ENCODE measurements around the gene FUZ.

The FUZ gene

GRCh38 chr19:49855277-49855675, 42.2 kb upstream of the FUZ start:
- FAIRE-seq (no peak), DNase-seq (ENCODE audit: insufficient read length, low spot score) (no peak)
- TF ChIP-seq CTCF (IDR thresholded peaks at IDR 0.05; ENCODE audit: insufficient read depth, missing control alignments): no peak

GRCh38 chr19:49854378-49855263, 41.5 kb upstream of the FUZ start:
- FAIRE-seq: no peak
- no peak for TF ChIP-seq CTCF (IDR thresholded peaks at IDR 0.05; ENCODE audit: insufficient read depth, missing control alignments)
- no peak for DNase-seq (ENCODE audit: insufficient read length, low spot score)

- DNase-seq (ENCODE audit: insufficient read length, low spot score): peak; percentile 1
- no peak for FAIRE-seq
- TF ChIP-seq CTCF (IDR thresholded peaks at IDR 0.05; ENCODE audit: insufficient read depth, missing control alignments): no peak
These were observed 40.8 kb upstream of the FUZ start for GRCh38 chr19:49853852-49854377.

GRCh38 chr19:49852631-49853126, 39.6 kb upstream of the FUZ start:
- FAIRE-seq: no peak
- DNase-seq (ENCODE audit: insufficient read length, low spot score): peak; percentile 4

GRCh38 chr19:49851456-49852259, 38.6 kb upstream of the FUZ start:
- peak; percentile 27 for DNase-seq (ENCODE audit: insufficient read length, low spot score)
- FAIRE-seq: no peak
- no peak for TF ChIP-seq CTCF (IDR thresholded peaks at IDR 0.05; ENCODE audit: insufficient read depth, missing control alignments)

More at GRCh38 chr19:49852631-49853126, 39.6 kb upstream of the FUZ start:
- TF ChIP-seq CTCF (IDR thresholded peaks at IDR 0.05; ENCODE audit: insufficient read depth, missing control alignments): no peak

- no peak for FAIRE-seq
- TF ChIP-seq CTCF (IDR thresholded peaks at IDR 0.05; ENCODE audit: insufficient read depth, missing control alignments): no peak
- DNase-seq (ENCODE audit: insufficient read length, low spot score): peak; percentile 93
These were observed 37.6 kb upstream of the FUZ start, which contains the start of gene PTOV1 for GRCh38 chr19:49850487-49851342. Gene PTOV1, plus strand, starts transcription at chr19:49851159.

All from D721Med (cell line).